ENCODE results near the gene HOATZ. TPM values are rescaled to one million over a fixed set of nuclear protein-coding genes. Genes with fewer than 3 reads are reported as not detected.

The HOATZ gene
- total RNA-seq = not detected in 2 replicates

GRCh38 chr11:111514216-111515031 lies at the start of gene HOATZ:
HOATZ (plus strand) TSS chr11:111514778; CDS start chr11:111514785, 7 bp downstream.

GRCh38 chr11:111512296-111513239 lies 2.0 kb upstream of the HOATZ start, which contains the start of gene BTG4:
BTG4 (minus strand) TSS chr11:111512386; CDS start chr11:111498776, 13,610 bp downstream.

GRCh38 chr11:111540114-111540936 lies 25.7 kb downstream of the HOATZ start, which contains the start of gene LAYN:
LAYN (plus strand) TSS chr11:111540720; CDS start chr11:111540844, 124 bp downstream.

Other genes with a start within 250 kb of the HOATZ start
- 0.60 TPM in 1 of 2 replicates, not detected in the other for gene POU2AF3, start 216.2 kb upstream of the HOATZ start, total RNA-seq
- gene POU2AF1, start 135.5 kb upstream of the HOATZ start, total RNA-seq = not detected in 2 replicates
- not detected in 2 replicates for gene BTG4, start 2.4 kb upstream of the HOATZ start, total RNA-seq
- gene LAYN, start 25.9 kb downstream of the HOATZ start, total RNA-seq = 12.3 and 18.3 TPM in 2 replicates
- 11.2 and 12.0 TPM in 2 replicates for gene SIK2, start 87.7 kb downstream of the HOATZ start, total RNA-seq

Data from pericardium fibroblast (primary cell).